Mesendoderm (in vitro differentiated cells): Measurements from ENCODE around the gene MANEAL.
A peak's percentile ranks its signal among the peaks of the same experiment; 100 is the strongest.

Source experiments
- DNase-seq: peaks from one replicate; pipeline ENCODE4 v3.0.0; 2013
- H2AK5ac ChIP-seq: 2 replicates; pipeline ENCODE4 v1.6.1; 2013; ENCODE audit warnings: low read length, inconsistent platforms
- H2BK120ac ChIP-seq: 2 replicates; pipeline ENCODE4 v1.6.1; 2013; ENCODE audit warnings: low read depth, mild to moderate bottlenecking, low read length, moderate library complexity, mixed read lengths
- H2BK15ac ChIP-seq: replicated peaks from 2 replicates; pipeline ENCODE4 v1.6.1; 2013; ENCODE audit warnings: low read depth, mild to moderate bottlenecking, moderate library complexity
- H2BK5ac ChIP-seq: 2 replicates; pipeline ENCODE4 v1.6.1; 2013; ENCODE audit warnings: low read length, inconsistent platforms
- H3K18ac ChIP-seq: 2 replicates; pipeline ENCODE4 v1.6.1; 2013; ENCODE audit warnings: mild to moderate bottlenecking, low read length, mixed read lengths
- H3K23ac ChIP-seq: one replicate; pipeline ENCODE4 v1.6.1; 2013; ENCODE audit warnings: low read length
- H3K27ac ChIP-seq: 2 replicates; pipeline ENCODE4 v1.5.1; 2013; ENCODE audit warnings: low read depth, mild to moderate bottlenecking, inconsistent platforms, low read length, moderate library complexity
- H3K27me3 ChIP-seq: 2 replicates; pipeline ENCODE4 v1.6.1; 2013; ENCODE audit warnings: low read length, control low read depth, mild to moderate bottlenecking, inconsistent platforms; ENCODE audit not compliant: insufficient read depth, poor library complexity
- H3K36me3 ChIP-seq: 2 replicates; pipeline ENCODE4 v1.6.1; 2013; ENCODE audit warnings: low read length, inconsistent platforms; ENCODE audit not compliant: control insufficient read depth, insufficient read depth
- H3K4ac ChIP-seq: one replicate; pipeline ENCODE4 v1.6.1; 2013; ENCODE audit warnings: low read depth, mild to moderate bottlenecking, low read length, moderate library complexity
- H3K4me1 ChIP-seq: 2 replicates; pipeline ENCODE4 v1.6.1; 2013; ENCODE audit warnings: low read depth, low read length, inconsistent platforms; ENCODE audit not compliant: control insufficient read depth
- H3K4me2 ChIP-seq: 2 replicates; pipeline ENCODE4 v1.6.1; 2013; ENCODE audit warnings: low read length
- H3K4me3 ChIP-seq: 2 replicates; pipeline ENCODE4 v1.5.1; 2013; ENCODE audit warnings: mild to moderate bottlenecking, low read length
- H3K56ac ChIP-seq: one replicate; pipeline ENCODE4 v1.6.1; 2013; ENCODE audit warnings: low read length
- H3K79me1 ChIP-seq: 2 replicates; pipeline ENCODE4 v1.6.1; 2013; ENCODE audit warnings: low read length, inconsistent platforms
- H3K79me2 ChIP-seq: 2 replicates; pipeline ENCODE4 v1.6.1; 2013; ENCODE audit warnings: mild to moderate bottlenecking, low read length; ENCODE audit not compliant: control insufficient read depth, insufficient read depth
- H3K9ac ChIP-seq: 2 replicates; pipeline ENCODE4 v1.6.1; 2013; ENCODE audit warnings: low read length, inconsistent platforms
- H4K5ac ChIP-seq: one replicate; pipeline ENCODE4 v1.6.1; 2013; ENCODE audit warnings: low read length
- H4K8ac ChIP-seq: one replicate; pipeline ENCODE4 v1.6.1; 2013; ENCODE audit warnings: low read depth, mild to moderate bottlenecking, control low read depth, low read length, moderate library complexity
- WGBS: extraction: QIAGEN DNeasy Blood & Tissue Kit; methylation state at CpG from one replicate; pipeline ENCODE4 v1.1.7; 2013; ENCODE audit warnings: low lambda C conversion rate, missing lambda C conversion rate; ENCODE audit not compliant: insufficient coverage; ENCODE audit errors: extremely low coverage; 5-methylcytosine and 5-hydroxymethylcytosine counted together

The MANEAL gene

GRCh38 chr1:37807555-37808368 is 14.1 kb downstream of the MANEAL start, which contains the start of the genes C1orf122 and YRDC:
Gene C1orf122 (plus strand): TSS chr1:37807790. CDS start chr1:37808405, 615 bp downstream.
Gene YRDC (minus strand): TSS chr1:37808208. CDS start chr1:37808180, 28 bp downstream.
- Histone ChIP-seq H3K4me2 (peak within 1 kb of the TSS; percentile 54), H4K8ac (no peak within 1 kb of the TSS), H3K36me3 (peaks cover 18% of the 10 kb centered on the region), H3K27ac (peak within 1 kb of the TSS; percentile 65), H3K27me3 (no peaks in the 10 kb centered on the region), H3K79me1 (peaks cover 20% of the 10 kb centered on the region), H3K23ac (peak within 1 kb of the TSS; percentile 81), H4K5ac (no peak within 1 kb of the TSS), H3K56ac (peak within 1 kb of the TSS; percentile 99), H2BK15ac (no peak within 1 kb of the TSS), H3K4me3 (peak within 1 kb of the TSS; percentile 91), H2AK5ac (no peak within 1 kb of the TSS), H3K18ac (peak within 1 kb of the TSS; percentile 92), H2BK120ac (peak within 1 kb of the TSS; percentile 52), H2BK5ac (peak within 1 kb of the TSS; percentile 59), H3K4me1 (peaks cover 1% of the 10 kb centered on the region), H3K4ac (peak within 1 kb of the TSS; percentile 88), H3K9ac (peak within 1 kb of the TSS; percentile 94), H3K79me2 (peaks cover 14% of the 10 kb centered on the region)
- no CpG with 5 or more reads among the region's 95 CpGs for WGBS
- peak; percentile 96 for DNase-seq

- peak overlapping the region; percentile 78 for H3K9ac ChIP-seq
- no peak overlapping the region for H2AK5ac ChIP-seq
- H4K8ac ChIP-seq, result no peak overlapping the region
- no peak overlapping the region for H2BK5ac ChIP-seq
- no peak overlapping the region for H4K5ac ChIP-seq
- peak overlapping the region; percentile 65 for H3K27ac ChIP-seq
- peak overlapping the region; percentile 92 for H3K18ac ChIP-seq
- H3K4me1 ChIP-seq, result peaks cover 1% of the 10 kb centered on the region
- peak overlapping the region; percentile 88 for H3K4ac ChIP-seq
- H2BK120ac ChIP-seq, result no peak overlapping the region
- peak overlapping the region; percentile 81 for H3K23ac ChIP-seq
- H3K79me2 ChIP-seq, result peaks cover 14% of the 10 kb centered on the region
- H3K4me2 ChIP-seq, result peak overlapping the region; percentile 27
- peak overlapping the region; percentile 91 for H3K56ac ChIP-seq
- peak overlapping the region; percentile 63 for H3K4me3 ChIP-seq
- no peak overlapping the region for H2BK15ac ChIP-seq
- no CpG with 5 or more reads among the region's 54 CpGs for WGBS
- H3K79me1 ChIP-seq, result peaks cover 20% of the 10 kb centered on the region
- H3K27me3 ChIP-seq, result no peaks in the 10 kb centered on the region
- DNase-seq, result peak; percentile 47
- peaks cover 17% of the 10 kb centered on the region for H3K36me3 ChIP-seq
Observed at GRCh38 chr1:37808369-37809319, 15.0 kb downstream of the MANEAL start.

- Histone ChIP-seq H3K4me1 (peaks cover 1% of the 10 kb centered on the region), H3K56ac (no peak overlapping the region), H3K79me2 (peaks cover 14% of the 10 kb centered on the region), H3K23ac (no peak overlapping the region), H3K9ac (no peak overlapping the region), H2BK15ac (no peak overlapping the region), H3K18ac (no peak overlapping the region), H3K27ac (no peak overlapping the region), H3K27me3 (no peaks in the 10 kb centered on the region), H2BK120ac (no peak overlapping the region), H4K8ac (no peak overlapping the region), H3K4me2 (no peak overlapping the region), H3K36me3 (peaks cover 8% of the 10 kb centered on the region), H4K5ac (no peak overlapping the region), H3K79me1 (peaks cover 18% of the 10 kb centered on the region), H3K4me3 (no peak overlapping the region), H2AK5ac (no peak overlapping the region), H3K4ac (no peak overlapping the region), H2BK5ac (no peak overlapping the region)
- WGBS, result no CpG with 5 or more reads among the region's 2 CpGs
- DNase-seq, result no peak
Observed at GRCh38 chr1:37809942-37810341, 16.3 kb downstream of the MANEAL start.

GRCh38 chr1:37811027-37811655 is 17.5 kb downstream of the MANEAL start:
- no peak overlapping the region for H2AK5ac ChIP-seq
- H3K4me3 ChIP-seq, result no peak overlapping the region
- no peak overlapping the region for H2BK15ac ChIP-seq
- H4K5ac ChIP-seq, result no peak overlapping the region
- peaks cover 13% of the 10 kb centered on the region for H3K79me1 ChIP-seq
- H3K36me3 ChIP-seq, result peaks cover 2% of the 10 kb centered on the region
- no peak overlapping the region for H3K4ac ChIP-seq
- H3K9ac ChIP-seq, result no peak overlapping the region
- H3K4me2 ChIP-seq, result no peak overlapping the region
- H3K18ac ChIP-seq, result no peak overlapping the region
- no peak overlapping the region for H2BK120ac ChIP-seq
- no peak overlapping the region for H3K56ac ChIP-seq
- H3K4me1 ChIP-seq, result peaks cover 1% of the 10 kb centered on the region
- H4K8ac ChIP-seq, result no peak overlapping the region
- peak; percentile 86 for DNase-seq
- no peak overlapping the region for H2BK5ac ChIP-seq
- H3K79me2 ChIP-seq, result peaks cover 12% of the 10 kb centered on the region
- H3K27me3 ChIP-seq, result no peaks in the 10 kb centered on the region
- H3K23ac ChIP-seq, result no peak overlapping the region
- no CpG with 5 or more reads among the region's 7 CpGs for WGBS
- H3K27ac ChIP-seq, result no peak overlapping the region

GRCh38 chr1:37813529-37814145 is 20.0 kb downstream of the MANEAL start:
- no peaks in the 10 kb centered on the region for H3K36me3 ChIP-seq
- H3K4me2 ChIP-seq, result no peak overlapping the region
- no peak overlapping the region for H2BK15ac ChIP-seq
- peaks cover 4% of the 10 kb centered on the region for H3K79me1 ChIP-seq
- no peak overlapping the region for H4K5ac ChIP-seq
- H3K23ac ChIP-seq, result no peak overlapping the region
- H3K9ac ChIP-seq, result no peak overlapping the region
- no peak for DNase-seq
- no peaks in the 10 kb centered on the region for H3K4me1 ChIP-seq
- no peak overlapping the region for H3K27ac ChIP-seq
- no peak overlapping the region for H3K18ac ChIP-seq
- no CpG with 5 or more reads among the region's 2 CpGs for WGBS
- no peak overlapping the region for H2BK120ac ChIP-seq
- no peak overlapping the region for H2BK5ac ChIP-seq
- no peak overlapping the region for H3K4ac ChIP-seq
- no peaks in the 10 kb centered on the region for H3K79me2 ChIP-seq
- H2AK5ac ChIP-seq, result no peak overlapping the region
- no peaks in the 10 kb centered on the region for H3K27me3 ChIP-seq
- no peak overlapping the region for H3K56ac ChIP-seq
- H3K4me3 ChIP-seq, result no peak overlapping the region
- H4K8ac ChIP-seq, result no peak overlapping the region
